GM12872 (cell line): ENCODE measurements around the gene C14orf39.

Source experiments
- CTCF ChIP-seq: IDR thresholded peaks from 3 replicates; pipeline ENCODE4 v1.5.1; 2011; ENCODE audit warnings: low read depth, mild to moderate bottlenecking, low read length, moderate library complexity; ENCODE audit not compliant: insufficient read depth

The C14orf39 gene

GRCh38 chr14:60506985-60507829 lies 21.3 kb upstream of the C14orf39 start:
- no peak for TF ChIP-seq CTCF

DNA sequence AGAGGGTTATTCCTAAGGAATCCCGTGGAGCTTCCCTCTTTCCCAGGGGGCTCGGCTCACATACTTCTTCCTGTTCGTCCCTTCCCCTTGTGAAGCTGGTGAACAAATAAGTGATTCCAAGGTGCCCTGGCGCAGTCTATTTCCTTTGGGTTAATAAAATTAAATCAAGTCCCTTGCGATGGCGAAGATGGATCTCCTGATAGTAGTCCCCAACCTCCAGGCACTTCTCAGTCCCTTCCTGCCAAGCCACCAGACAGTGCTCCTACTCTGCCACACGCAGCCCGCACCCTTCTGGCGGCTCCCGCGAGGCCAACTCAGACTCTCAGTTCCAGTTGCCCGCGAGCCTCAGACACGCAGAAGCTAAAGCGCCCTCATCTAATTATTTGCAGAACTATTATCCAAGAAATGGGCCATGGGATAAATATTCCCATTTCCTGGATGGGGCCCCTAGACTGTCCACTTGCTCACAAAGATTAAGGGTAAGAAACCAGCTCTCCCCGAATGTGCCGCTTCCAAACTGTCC lies 20.7 kb upstream of the C14orf39 start:
- TF ChIP-seq CTCF = no peak

GRCh38 chr14:60506010-60506409 lies 20.1 kb upstream of the C14orf39 start:
- TF ChIP-seq CTCF = no peak

- no peak for TF ChIP-seq CTCF
Observed at GRCh38 chr14:60505448-60505847, 19.6 kb upstream of the C14orf39 start.

GRCh38 chr14:60502541-60502940 lies 16.7 kb upstream of the C14orf39 start:
- no peak for TF ChIP-seq CTCF

DNA sequence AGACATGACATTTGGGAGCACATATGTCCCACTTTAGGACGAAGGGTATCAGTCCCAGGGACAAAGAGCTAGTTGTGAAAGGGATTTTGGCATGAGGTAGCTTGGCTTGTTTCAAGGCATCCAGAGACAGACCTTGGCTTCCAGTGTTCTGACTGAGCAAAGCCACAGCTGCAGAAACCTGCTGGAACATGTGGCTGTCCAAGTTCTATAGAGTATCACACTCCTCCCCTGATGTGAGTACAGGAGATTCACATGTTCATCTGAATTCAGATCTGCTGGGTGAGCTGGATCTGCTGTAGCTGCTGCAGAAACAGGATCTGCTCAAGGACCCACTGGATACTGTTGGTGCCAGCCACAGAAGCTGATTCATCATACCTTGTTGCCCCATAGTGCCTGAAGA lies 10.1 kb upstream of the C14orf39 start:
- TF ChIP-seq CTCF = no peak

- no peak for TF ChIP-seq CTCF
Observed at GRCh38 chr14:60490270-60490669, 4.4 kb upstream of the C14orf39 start.
